ENCODE measurements around the gene POLR3C.
"Not testable (repeated sequence)": the region's sequence is repeated elsewhere in the genome, so short reads cannot be mapped to it uniquely, and the experiment has no call there.

The POLR3C gene, protein sequence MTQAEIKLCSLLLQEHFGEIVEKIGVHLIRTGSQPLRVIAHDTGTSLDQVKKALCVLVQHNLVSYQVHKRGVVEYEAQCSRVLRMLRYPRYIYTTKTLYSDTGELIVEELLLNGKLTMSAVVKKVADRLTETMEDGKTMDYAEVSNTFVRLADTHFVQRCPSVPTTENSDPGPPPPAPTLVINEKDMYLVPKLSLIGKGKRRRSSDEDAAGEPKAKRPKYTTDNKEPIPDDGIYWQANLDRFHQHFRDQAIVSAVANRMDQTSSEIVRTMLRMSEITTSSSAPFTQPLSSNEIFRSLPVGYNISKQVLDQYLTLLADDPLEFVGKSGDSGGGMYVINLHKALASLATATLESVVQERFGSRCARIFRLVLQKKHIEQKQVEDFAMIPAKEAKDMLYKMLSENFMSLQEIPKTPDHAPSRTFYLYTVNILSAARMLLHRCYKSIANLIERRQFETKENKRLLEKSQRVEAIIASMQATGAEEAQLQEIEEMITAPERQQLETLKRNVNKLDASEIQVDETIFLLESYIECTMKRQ

DNA sequence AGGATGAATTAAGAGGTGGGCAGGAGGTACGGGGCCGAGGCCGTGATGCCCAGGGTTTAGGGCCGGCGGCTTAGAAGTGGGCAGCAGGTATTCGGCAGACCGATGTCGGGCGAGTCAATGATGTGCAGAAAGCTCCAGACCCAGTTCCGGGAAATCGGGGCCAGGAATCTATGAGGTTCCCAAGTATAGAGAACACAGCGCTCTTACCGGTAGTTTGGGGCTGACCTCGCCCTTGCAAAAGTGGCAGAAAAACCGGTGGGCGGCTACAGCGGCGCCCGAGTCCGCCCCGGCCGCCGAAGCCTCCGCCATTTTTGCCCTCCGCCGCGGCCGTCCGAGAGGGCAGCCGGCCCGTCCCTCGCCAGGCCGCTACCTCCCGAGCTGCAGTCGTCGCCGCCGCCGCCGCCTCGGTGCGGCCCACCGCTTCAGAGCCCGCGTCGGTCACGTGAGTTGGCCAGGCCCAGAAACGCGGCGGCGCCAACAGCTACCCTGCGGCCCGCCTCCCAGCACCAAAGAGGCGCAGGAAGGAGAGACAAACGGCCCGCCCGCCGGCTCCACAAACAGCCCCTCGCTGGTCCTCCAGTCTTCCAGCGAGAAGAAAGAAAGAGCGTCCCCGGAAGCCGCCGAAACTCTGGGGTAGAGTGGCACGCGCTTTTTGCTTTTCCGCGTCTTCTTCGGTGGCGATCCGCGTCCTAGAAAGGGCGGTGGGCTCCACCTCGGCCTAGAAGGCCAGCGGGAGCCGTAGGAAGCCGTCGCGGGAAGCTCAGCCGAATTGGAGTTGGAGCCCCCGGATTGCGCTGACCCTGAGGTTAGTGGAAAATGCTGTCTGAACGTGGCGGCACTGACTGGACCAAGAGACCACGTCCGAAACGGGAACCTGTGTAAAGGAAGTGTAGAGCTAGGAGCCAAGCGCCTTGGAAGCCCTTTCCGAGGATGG lies at the start of gene POLR3C, which contains the start of gene RNF115:
Gene POLR3C (plus strand): TSS at position 636 of the 934 bp plus-strand sequence. CDS start 1,577 bp downstream, outside the sequence.
Gene RNF115 (minus strand): TSS at position 531 of the 934 bp plus-strand sequence. CDS start 222 bp downstream, at position 309.
- DNase-seq: peak; percentile 92

DNA sequence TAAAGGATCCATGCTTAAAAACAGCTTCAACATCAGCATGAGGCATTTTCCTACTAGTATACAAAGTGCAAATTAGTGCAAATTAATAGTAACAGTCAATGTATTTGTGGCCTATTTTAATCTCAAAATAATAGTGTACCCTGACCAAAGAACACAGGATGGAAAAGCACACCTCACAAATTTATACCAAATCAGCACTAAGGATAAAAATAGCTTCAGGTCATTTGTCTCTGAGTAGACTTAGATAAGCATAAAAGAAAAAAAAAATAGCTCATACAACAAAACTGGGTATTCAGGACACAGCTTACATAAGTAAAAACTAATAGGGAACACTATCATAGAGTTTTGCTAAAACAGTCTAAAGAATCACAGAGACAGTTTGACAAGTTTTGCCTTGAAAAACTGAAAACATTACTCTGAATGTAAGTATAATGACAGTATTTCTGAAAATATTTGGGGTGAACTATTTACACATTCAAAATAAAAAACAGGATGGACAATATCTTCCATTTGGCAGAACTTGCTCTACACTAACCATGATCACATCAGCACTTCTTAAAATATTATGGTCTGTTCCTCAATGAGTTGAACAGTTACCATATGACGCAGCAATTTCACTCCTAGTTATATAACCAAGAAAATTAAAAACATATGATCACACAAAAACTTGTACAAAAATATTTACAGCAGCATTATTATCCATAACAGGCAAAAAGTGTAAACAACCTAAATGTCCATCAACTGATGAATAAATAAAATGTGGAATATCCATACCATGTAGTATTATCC lies 46.4 kb upstream of the POLR3C start:
- no peak for DNase-seq

DNA sequence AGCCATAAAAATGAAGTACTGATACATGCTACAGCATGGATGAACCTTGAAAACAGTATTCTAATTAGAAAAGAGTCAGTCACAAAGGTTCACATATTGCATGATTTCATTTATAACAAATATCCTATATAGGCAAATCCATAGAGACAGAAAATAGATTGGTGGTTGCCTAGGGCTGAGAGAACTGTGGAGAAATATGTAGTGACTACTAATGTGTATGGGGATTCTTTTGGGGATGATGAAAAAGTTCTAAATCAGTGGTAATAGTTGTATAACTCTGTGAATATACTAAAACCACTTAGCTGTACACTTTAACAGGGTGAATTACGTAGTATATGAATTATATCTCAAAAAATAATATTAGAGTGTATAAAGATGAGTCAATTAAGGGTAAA lies 45.9 kb upstream of the POLR3C start:
- no peak for DNase-seq

DNA sequence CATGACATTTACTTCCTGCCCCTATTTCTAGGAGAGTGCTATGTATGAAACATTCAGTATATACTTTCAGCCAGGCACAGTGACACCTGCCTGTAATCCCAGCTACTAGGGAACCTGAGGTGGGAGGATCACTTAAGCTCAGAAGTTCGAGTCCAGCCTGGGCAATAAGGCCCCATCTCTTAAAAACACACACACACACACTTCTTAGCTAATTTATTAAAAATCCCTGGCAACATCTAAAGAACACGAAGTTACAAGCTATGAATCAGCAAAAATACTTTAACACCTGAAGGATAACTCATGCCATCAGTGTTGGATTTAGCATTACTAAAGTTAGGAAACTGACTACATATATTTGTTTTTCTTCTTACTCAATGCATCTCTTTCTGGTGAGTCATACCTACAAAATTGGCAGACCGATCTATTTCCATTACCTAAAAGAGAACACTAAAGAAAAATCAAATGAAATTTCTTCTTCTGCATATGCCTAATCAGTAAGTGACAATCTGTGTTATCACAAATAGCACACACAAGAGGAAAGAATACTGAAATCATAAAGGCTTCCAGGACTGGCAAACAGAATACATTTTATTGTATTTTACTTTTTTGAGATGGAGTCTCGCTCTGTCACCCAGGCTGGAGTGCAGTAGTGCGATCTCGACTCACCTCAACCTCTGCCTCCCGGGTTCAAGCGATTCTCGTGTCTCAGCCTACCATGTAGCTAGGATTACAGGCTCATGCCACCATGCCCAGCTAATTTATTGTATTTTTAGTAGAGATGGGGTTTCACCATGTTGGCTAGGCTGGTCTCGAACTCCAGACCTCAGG lies 41.5 kb upstream of the POLR3C start:
- no peak for DNase-seq

DNA sequence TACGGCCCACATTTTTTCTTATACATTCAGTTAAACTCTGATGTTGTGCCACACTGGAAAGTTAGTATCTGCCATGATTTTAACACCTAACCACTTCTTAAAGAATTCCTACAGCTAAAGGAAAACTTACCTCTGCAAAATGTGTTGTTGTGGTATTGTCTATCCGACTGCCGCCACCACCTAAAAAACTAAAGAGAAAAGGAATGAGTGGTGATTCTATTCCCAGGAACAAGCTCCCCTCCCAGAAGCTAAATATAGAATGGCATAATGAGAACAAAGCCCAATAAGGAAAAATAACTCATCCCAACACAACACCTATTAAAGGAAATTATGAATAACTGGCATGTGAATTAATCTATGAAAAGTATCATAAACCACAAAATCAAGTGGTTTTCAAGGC lies 39.6 kb upstream of the POLR3C start:
- no peak for DNase-seq

DNA sequence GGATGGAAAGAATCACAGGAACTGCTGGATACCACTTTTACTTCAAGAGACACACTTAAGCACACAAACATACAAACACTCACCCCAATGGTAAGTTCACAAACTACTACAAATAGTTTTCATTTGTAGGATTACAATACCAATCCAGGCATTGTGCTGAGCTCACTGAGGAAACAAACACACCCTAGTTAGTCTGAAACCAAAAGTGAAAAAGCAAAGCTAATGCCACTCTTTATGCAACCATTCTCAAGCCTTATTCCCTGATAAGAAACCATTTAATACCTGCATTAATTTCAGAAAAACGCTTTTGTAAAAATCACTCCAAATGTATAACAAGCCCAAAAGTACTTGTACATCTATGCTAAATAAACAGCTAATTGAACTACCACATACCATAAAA lies 38.5 kb upstream of the POLR3C start:
- DNase-seq: no peak

DNA sequence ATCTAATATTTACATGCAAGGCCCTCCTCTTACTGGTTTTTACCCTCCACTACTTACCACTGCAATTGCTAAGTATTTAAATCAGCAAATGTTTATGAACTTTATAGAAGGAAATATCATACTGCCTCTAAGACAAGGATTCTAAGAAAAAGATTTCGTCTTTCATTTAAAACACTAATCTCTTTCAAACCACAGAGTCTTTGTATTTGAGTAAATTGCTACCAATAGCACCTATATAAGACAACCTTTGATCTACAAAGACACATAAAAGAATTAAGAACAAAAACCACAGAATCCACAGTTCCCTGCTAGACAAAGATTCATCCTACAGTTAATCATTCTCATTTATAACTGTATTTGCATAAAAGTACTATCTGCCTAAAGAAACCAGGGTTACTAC lies 37.7 kb upstream of the POLR3C start:
- no peak for DNase-seq

DNA sequence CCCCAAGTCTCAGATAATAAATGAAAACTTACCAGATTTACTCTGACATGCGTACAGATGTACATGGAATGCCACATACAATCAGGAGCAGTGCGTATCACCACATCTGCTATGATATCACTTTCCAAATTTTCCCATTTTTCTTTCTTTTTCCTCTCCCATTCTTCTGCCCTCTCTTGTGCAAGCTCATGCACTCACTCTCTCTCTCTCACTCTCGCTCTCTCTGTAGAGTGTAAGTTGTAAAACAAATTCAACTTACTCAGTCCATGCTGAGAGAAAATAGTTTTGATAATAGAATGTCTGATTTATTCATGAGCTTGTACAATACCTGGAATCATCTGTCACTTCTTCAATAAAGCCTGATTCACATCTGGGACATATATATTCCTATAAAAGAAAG lies 35.4 kb upstream of the POLR3C start:
- no peak for DNase-seq

DNA sequence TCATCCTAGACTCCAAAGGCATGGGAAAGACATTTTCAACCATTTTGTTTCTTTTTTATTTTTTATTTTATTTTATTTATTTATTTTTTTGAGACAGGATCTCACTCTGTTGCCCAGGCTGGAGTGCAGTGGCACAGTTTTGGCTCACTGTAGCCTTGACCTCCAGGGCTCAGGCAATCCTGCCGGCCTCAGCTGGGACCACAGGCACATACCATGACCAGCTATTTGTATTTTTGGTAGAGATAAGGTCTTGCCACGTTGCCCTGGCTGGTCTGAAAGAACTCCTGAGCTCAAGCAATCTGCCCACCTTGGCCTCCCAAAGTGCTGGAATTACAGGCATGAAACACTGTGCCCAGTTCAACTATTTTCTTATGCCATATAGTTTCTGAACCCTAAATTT lies 32.1 kb upstream of the POLR3C start:
- not testable (repeated sequence) for DNase-seq

DNA sequence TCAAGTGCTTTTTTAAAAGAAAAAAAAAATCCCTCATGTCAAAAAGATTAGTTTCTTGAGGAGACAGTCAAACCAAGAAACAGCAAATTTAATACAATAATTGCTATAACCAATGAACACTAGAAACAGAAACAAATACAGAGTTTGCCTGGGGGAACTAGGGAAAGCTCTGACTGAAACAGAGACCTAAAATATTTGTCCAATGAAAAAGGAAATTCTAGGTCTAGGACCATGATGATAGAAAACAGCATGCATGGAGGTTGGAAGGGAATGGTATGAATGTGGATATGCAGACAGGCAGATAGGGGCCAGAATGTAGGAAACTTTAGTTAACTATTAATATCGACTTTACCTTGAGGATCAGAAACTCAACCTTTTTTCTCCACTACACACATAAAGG lies 31.5 kb upstream of the POLR3C start:
- DNase-seq: no peak

DNA sequence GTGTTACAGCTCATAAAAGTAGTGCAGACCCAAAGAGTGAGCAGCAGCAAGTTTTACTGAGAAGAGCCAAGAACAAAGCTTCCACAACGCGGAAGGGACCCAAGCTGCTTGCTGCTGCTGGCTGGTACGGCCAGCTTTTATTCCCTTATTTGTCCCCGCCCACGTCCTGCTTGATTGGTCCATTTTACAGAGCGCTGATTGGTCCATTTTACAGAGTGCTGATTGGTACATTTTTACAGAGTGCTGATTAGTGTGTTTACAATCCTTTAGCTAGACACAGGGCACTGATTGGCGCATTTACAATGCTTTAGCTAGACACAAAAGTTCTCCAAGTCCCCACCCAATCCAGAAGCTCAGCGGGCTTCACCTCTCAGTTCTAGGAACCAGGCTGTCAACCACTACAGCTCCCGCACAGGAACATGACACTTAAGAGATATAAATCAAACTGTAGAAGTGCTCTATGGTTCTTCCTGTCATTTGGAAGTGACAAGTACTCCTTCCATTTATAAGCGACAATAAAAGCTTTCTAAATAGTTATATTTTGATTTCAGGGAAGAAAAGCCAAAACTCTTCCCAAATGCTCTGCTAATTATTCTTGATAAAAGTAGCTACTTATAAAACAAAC lies 28.6 kb upstream of the POLR3C start:
- no peak for DNase-seq

DNA sequence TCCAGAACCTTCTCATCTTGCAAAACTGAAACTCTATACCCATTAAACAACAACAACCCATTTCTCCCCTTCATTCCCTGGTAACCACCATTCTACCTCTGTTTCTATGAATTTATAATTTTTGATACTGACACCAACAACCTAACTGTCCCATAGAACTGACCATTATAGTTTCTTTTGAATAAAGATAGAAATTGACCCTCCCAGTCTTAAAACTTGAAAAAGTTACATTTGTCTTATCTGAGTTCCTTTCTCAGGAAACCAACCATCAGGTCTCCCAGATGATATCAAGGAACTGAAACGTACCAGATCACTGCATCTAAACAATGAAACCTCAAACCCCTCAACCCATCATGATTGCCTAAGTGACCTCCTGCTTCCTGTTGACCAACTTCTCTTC lies 27.2 kb upstream of the POLR3C start:
- no peak for DNase-seq

DNA sequence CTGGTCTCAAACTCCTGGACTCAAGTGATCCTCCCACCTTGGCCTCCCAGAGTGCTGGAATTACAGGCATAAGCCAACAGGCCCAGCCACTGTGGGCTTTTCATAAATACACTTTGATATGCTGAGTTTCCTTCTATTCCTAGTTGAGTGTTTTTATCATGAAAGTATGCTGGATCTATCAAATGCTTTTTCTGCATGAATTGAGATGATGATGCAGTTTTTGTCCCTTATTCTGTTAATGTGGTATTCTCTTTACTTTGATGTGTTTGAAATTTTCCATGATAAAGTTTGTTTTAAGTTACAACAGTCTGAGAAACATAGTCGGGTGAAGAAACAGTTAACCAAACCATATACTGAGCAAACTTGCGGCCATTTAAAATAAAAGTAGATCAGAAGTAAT lies 24.2 kb upstream of the POLR3C start:
- DNase-seq: no peak

DNA sequence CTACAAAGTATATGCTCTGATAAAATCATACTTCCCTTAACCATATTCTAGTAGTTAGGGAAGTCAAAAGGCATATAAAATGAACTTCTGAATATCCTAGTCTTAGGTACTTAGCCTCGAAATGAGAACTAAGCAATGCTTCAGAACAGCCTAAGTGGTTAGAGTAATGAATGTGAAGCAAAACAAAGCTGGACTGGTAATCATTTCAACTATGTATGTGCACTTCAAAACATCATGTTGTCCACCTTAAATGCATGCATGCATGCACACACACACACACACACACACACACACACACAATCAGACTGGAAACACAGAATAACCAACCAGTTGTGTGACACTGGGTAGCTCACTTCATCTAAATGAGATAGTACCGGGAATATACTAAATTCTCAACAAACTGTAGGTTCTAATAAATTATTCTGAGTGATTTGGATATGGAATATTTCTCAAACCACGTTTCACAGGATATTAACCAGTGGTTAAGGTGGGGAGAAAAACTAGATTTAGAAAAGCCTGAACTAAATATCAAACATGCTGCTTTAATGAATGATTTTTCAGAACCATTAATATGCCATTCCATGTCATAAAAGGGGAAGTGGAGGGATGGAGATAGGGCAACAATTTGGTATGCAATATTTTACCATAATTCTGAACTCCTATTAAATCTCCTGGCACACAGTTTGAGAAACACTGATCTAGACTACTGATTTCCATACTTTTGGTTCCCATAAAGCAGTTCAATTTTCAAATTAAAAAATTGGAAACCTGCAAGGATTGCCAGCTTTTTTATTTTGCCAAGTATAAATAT lies 19.6 kb upstream of the POLR3C start:
- DNase-seq: no peak

DNA sequence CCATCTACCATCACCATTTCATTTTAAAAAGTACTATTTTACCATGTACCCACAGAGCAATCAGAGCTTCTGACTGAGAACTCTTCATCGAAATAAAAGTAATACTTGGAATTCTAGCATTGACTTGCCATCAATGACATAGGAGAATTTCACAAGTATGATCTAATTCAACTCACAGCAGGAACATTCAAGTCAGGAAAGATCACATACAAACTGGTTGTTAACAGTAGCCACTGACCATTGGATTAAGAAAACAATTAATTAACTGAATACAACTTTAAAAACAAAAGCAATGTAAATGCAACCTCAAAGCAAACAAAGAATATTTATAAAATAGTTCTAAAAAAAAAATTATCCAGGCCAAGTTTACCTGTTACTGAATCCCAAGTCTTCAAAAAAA lies 18.9 kb upstream of the POLR3C start:
- DNase-seq: no peak

DNA sequence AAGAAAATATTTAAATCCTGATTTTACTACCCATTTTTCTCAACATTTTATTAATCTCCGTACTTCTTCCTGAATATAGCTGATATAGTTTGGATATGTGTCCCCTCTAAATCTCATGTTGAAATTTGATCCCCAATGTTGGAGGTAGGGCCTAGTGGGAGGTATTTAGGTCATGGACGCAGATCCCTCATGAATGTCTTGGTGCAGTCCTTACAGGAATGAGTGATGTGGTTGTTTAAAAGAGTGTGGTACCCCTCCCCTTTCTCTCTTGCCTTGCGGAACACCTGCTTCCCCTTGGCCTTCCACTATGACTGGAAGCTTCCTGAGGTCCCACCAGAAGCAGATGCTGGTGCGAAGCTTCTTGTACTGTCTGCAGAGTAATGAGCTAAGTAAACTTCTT lies 17.6 kb upstream of the POLR3C start:
- no peak for DNase-seq

DNA sequence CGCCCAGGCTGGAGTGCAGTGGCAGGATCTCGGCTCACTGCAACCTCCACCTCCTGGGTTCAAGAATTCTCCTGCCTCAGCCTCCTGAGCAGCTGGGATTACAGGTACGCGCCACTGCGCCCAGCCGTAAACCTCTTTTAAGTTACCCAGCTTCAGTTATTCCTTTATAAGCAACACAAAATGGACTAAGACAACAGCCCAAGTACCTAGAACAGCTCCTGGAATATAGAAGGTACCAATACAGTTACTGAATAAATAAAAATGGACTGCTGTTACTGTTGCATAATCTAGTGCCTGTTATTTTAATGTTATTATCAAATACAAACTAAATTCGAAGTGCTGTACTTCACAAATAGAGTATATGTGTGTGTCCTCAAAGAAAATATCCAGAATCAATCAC lies 17.2 kb upstream of the POLR3C start:
- DNase-seq: no peak

DNA sequence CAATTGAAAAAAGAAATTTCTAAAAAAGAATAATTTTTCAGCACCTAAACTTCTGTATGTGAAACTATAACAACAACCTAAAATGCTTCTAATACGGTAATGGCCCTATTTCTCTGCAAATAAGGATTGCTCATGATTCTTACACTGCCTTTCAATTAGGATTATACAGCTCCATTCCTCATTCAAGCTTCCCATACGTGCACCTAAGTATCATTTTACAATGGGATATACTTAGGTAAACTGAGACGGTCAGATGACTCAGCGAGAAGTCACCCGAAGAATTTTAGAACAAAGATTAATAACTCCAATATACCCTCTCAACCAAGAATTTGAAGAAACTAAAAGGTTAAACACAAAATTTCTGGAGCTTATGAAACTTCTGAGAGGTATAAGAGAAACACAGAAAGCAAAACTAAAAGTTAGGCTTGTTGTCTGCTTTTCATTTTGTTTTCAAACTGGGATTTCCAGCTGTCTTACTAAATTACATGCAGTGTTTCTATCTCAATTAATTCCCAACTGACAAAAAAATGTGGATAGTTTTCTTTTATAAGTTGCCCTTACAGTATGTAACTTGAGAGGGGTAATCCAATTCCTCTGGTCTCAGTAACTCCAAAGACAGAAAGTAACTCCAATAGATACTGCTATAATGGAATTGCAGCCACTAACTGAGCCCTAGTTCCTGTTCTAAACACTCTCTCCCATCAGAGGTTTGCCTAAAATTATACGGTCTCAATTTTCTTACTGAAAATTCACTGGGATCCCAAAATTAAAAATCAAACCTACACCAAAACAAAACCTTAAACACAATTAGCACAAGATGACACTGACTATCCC lies 10.8 kb upstream of the POLR3C start:
- DNase-seq: not testable (repeated sequence)

DNA sequence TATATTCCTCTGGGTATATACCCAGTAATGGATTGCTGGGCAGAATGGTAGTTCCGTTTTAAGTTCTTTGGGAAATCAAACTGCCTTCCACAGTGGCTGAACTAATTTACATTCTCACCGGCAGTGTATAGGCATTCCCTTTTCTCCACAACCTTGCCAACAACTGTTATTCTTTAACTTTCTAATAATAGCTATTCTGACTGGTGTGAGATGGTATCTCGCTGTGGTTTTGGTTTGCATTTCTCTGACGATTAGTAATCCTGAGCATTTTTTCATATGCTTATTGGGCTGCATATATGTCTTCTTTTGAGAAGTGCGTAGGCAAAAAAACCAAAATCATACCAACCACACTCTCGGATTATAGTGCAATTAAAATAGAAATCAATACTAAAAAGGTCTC lies 5.9 kb upstream of the POLR3C start:
- not testable (repeated sequence) for DNase-seq

Measured in CD4-positive, alpha-beta T cell treated with Interleukin-6 for 4 hours (primary cell).